IMR-90 (cell line): Measurements from ENCODE around the gene SGPL1. TPM values are rescaled to one million over a fixed set of nuclear protein-coding genes. Genes with fewer than 3 reads are reported as not detected.

ENCODE experiments used
- ATAC-seq: fragments of 200-7000 bp; cut with Tn5 transposase; 2 replicates; pipeline ENCODE4 v1.9.1; 2020; ENCODE audit warnings: low read depth, mild to moderate bottlenecking, moderate library complexity
- BruUV-seq: library from RNA; stranded (reverse); fragments of 400-500 nt; replicated peaks from 2 replicates; lab custom pipeline; 2021; lab: Mats Ljungman, UMichigan
- CTCF ChIA-PET: fragments of 300-600 bp; formaldehyde crosslinking; extraction: SDS; loops from one replicate; lab custom pipeline; 2021; ENCODE audit warnings: antibody characterized with exemption; lab: Yijun Ruan, JAX
- POLR2A ChIA-PET: fragments of 300-600 bp; sonication (Branson Sonifier 250); formaldehyde crosslinking; loops from one replicate; lab custom pipeline; 2022; ENCODE audit warnings: antibody characterized with exemption; ENCODE audit not compliant: unreplicated experiment; lab: Charles Lee
- DNase-seq: peaks from one replicate; pipeline ENCODE4 v3.0.0; 2013
- H2AFZ ChIP-seq: replicated peaks from 2 replicates; pipeline ENCODE3; 2013; ENCODE audit warnings: low read length, mild to moderate bottlenecking; ENCODE audit not compliant: poor library complexity
- H2AK5ac ChIP-seq: 2 replicates; pipeline ENCODE4 v1.6.1; 2013; ENCODE audit warnings: low read depth, low read length, inconsistent platforms
- H2AK9ac ChIP-seq: replicated peaks from 2 replicates; pipeline ENCODE3; 2013; ENCODE audit warnings: mild to moderate bottlenecking, low read depth, low read length, moderate library complexity; ENCODE audit not compliant: poor library complexity
- H2BK120ac ChIP-seq: 2 replicates; pipeline ENCODE4 v1.6.1; 2013; ENCODE audit warnings: low read depth, low read length, inconsistent platforms
- H2BK15ac ChIP-seq: 3 replicates; pipeline ENCODE4 v1.6.1; 2013; ENCODE audit warnings: low read depth, low read length, inconsistent platforms
- H2BK20ac ChIP-seq: 2 replicates; pipeline ENCODE4 v1.6.1; 2013; ENCODE audit warnings: low read depth, mild to moderate bottlenecking, inconsistent platforms, low read length, moderate library complexity
- H2BK5ac ChIP-seq: 2 replicates; pipeline ENCODE4 v1.6.1; 2013; ENCODE audit warnings: mild to moderate bottlenecking, low read depth, low read length, inconsistent platforms; ENCODE audit not compliant: poor library complexity, severe bottlenecking
- H3K14ac ChIP-seq: replicated peaks from 2 replicates; pipeline ENCODE4 v1.6.1; 2013; ENCODE audit warnings: low read depth, low read length, inconsistent platforms
- H3K18ac ChIP-seq: 2 replicates; pipeline ENCODE4 v1.6.1; 2013; ENCODE audit warnings: low read depth, low read length, control low read depth
- H3K23ac ChIP-seq: 2 replicates; pipeline ENCODE4 v1.6.1; 2013; ENCODE audit warnings: low read depth, low read length, inconsistent platforms
- H3K27ac ChIP-seq: 2 replicates; pipeline ENCODE4 v1.5.1; 2013; ENCODE audit warnings: mild to moderate bottlenecking, control low read depth, low read length; ENCODE audit not compliant: insufficient read depth
- H3K27me3 ChIP-seq: 2 replicates; pipeline ENCODE4 v1.6.1; 2013; ENCODE audit warnings: low read length; ENCODE audit not compliant: control insufficient read depth, insufficient read depth
- H3K36me3 ChIP-seq: 2 replicates; pipeline ENCODE4 v1.6.1; 2013; ENCODE audit warnings: low read length, mixed read lengths; ENCODE audit not compliant: control insufficient read depth, insufficient read depth
- H3K4ac ChIP-seq: 2 replicates; pipeline ENCODE4 v1.6.1; 2013; ENCODE audit warnings: low read depth, low read length, inconsistent platforms
- H3K4me1 ChIP-seq: 2 replicates; pipeline ENCODE4 v1.6.1; 2013; ENCODE audit warnings: low read length, mixed read lengths; ENCODE audit not compliant: control insufficient read depth, insufficient read depth
- H3K4me2 ChIP-seq: 2 replicates; pipeline ENCODE4 v1.6.1; 2013; ENCODE audit warnings: low read depth, mild to moderate bottlenecking, control low read depth, low read length, moderate library complexity
- H3K4me3 ChIP-seq: 2 replicates; pipeline ENCODE4 v1.5.1; 2013; ENCODE audit warnings: low read depth, mild to moderate bottlenecking, control low read depth, low read length, moderate library complexity; ENCODE audit not compliant: insufficient read depth
- H3K56ac ChIP-seq: 2 replicates; pipeline ENCODE4 v1.6.1; 2013; ENCODE audit warnings: low read length, inconsistent platforms; ENCODE audit not compliant: insufficient read depth; ENCODE audit errors: extremely low read depth
- H3K79me1 ChIP-seq, 2 experiments: 2 replicates each; pipeline ENCODE4 v1.6.1; 2013; ENCODE audit warnings: low read length in 2 of 2, inconsistent platforms in 1 of 2, low read depth in 1 of 2
- H3K9ac ChIP-seq: 2 replicates; pipeline ENCODE4 v1.6.1; 2013; ENCODE audit warnings: low read depth, low read length, control low read depth
- H3K9me1 ChIP-seq: 2 replicates; pipeline ENCODE4 v1.6.1; 2013; ENCODE audit warnings: low read length, inconsistent platforms; ENCODE audit not compliant: insufficient read depth
- H3K9me3 ChIP-seq: 2 replicates; pipeline ENCODE4 v1.6.1; 2013; ENCODE audit warnings: low read length; ENCODE audit not compliant: control insufficient read depth, insufficient read depth
- H4K20me1 ChIP-seq: 2 replicates; pipeline ENCODE4 v1.6.1; 2013; ENCODE audit warnings: low read length, inconsistent platforms; ENCODE audit not compliant: insufficient read depth
- H4K5ac ChIP-seq: 2 replicates; pipeline ENCODE4 v1.6.1; 2013; ENCODE audit warnings: mild to moderate bottlenecking, low read depth, low read length, control low read depth
- H4K8ac ChIP-seq, 2 experiments: 2 replicates each; pipeline ENCODE4 v1.6.1; 2013; ENCODE audit warnings: low read depth in 2 of 2, low read length in 2 of 2, control low read depth in 1 of 2, inconsistent platforms in 1 of 2
- H4K91ac ChIP-seq: 2 replicates; pipeline ENCODE4 v1.6.1; 2013; ENCODE audit warnings: low read depth, low read length, inconsistent platforms; ENCODE audit not compliant: insufficient read depth
- CHD1 ChIP-seq: IDR thresholded peaks from 2 replicates; pipeline ENCODE4 v1.6.1; 2012; ENCODE audit warnings: low read depth, low read length, improper control_type of control experiment
- MAFK ChIP-seq: IDR thresholded peaks from 2 replicates; pipeline ENCODE4 v1.6.1; 2012; ENCODE audit warnings: low read depth, low read length, improper control_type of control experiment
- WGBS, 2 experiments: methylation state at CpG; one replicate each; pipeline versions ENCODE4 v1.1.5 to v1.1.7; 2013; ENCODE audit warnings: missing lambda C conversion rate in 2 of 2; ENCODE audit not compliant: insufficient read length in 1 of 2; ENCODE audit errors: extremely low coverage in 2 of 2; 5-methylcytosine and 5-hydroxymethylcytosine counted together
- dilution Hi-C: fragments of 300-500 bp; cut with HindIII; formaldehyde crosslinking; loops from one replicate; pipeline ENCODE4 v1.14.3; 2018; ENCODE audit warnings: low sequenced_read_pairs; ENCODE audit not compliant: unreplicated experiment
- in situ Hi-C: fragments of 300-500 bp; cut with MboI; formaldehyde crosslinking; loops from 3 replicates; pipeline ENCODE4 v1.14.3; 2019; ENCODE audit warnings: low sequenced_read_pairs, inconsistent platforms, mixed read lengths
- intact Hi-C: fragments of 100-400 bp; cut with micrococcal nuclease; formaldehyde crosslinking; loops from 2 replicates; pipeline ENCODE4 v1.10.0; 2022
- polyA plus RNA-seq, 3 experiments: library from polyadenylated mRNA; depleted of rRNA; stranded (reverse); fragments of >200 nt; gene quantifications; 2 replicates each; pipeline ENCODE4 v1.2.3, GENCODE V29; 2012; ENCODE audit warnings: low replicate concordance in 1 of 3
- total RNA-seq: library from RNA; depleted of rRNA; stranded (reverse); fragments of >200 nt; gene quantifications from 2 replicates; pipeline ENCODE4 v1.2.3, GENCODE V29; 2012

Gene SGPL1
- total and polyA plus RNA-seq, 2 of the 4 experiments (the other 2 are of a cell fraction): 12.2 to 26.7 TPM

GRCh38 chr10:70786799-70787415 lies 28.8 kb upstream of the SGPL1 start:
- Histone ChIP-seq H2BK20ac (no peak overlapping the region), H3K9ac (no peak overlapping the region), H4K8ac (no peak overlapping the region), H2AFZ (no peak overlapping the region), H3K9me3 (no peaks in the 10 kb centered on the region), H3K23ac (no peak overlapping the region), H3K79me1 (no peaks in the 10 kb centered on the region), H3K4me2 (no peak overlapping the region), H4K91ac (no peak overlapping the region), H3K4ac (no peak overlapping the region), H2AK9ac (no peak overlapping the region), H2BK5ac (no peak overlapping the region), H3K4me3 (no peak overlapping the region), H3K14ac (no peak overlapping the region), H3K27me3 (peaks cover 29% of the 10 kb centered on the region), H3K18ac (no peak overlapping the region), H4K5ac (no peak overlapping the region), H2BK120ac (no peak overlapping the region), H4K20me1 (no peaks in the 10 kb centered on the region), H2AK5ac (no peak overlapping the region), H3K9me1 (no peaks in the 10 kb centered on the region), H3K56ac (no peak overlapping the region), H3K4me1 (no peaks in the 10 kb centered on the region), H2BK15ac (no peak overlapping the region), H3K36me3 (no peaks in the 10 kb centered on the region), H3K27ac (no peak overlapping the region)
- no peak for TF ChIP-seq CHD1
- TF ChIP-seq MAFK: 0 out of 2 replicates have a peak, but pooled peaks have one; percentile 5
- dilution Hi-C loops: no loop called here
- in situ Hi-C loops: no loop called here
- CTCF ChIA-PET: no interaction called here
- WGBS, 2 experiments: no CpG with 5 or more reads among the region's 5 CpGs
- POLR2A ChIA-PET: no interaction called here
- peak; percentile 26 for DNase-seq
- BruUV-seq: no TSS peak
- intact Hi-C loops: no loop called here
- ATAC-seq: no peak
